ENCODE measurements around the gene CEP72.

GRCh38 chr5:668283-668995 is 56.3 kb downstream of the CEP72 start:
- TF ChIP-seq CTCF (IDR thresholded peaks at IDR 0.05) (no peak), POLR2AphosphoS5 (IDR thresholded peaks at IDR 0.05) (no peak)

Data from breast epithelium (tissue), 3 donors.